ENCODE results near the gene BLVRB. TPM values are rescaled to one million over a fixed set of nuclear protein-coding genes. Genes with fewer than 3 reads are reported as not detected.

BLVRB gene
- total and polyA plus RNA-seq, 2 of the 8 experiments (the other 6 are each of a cell fraction or from before 2014, with no cell fraction given) = 28.7 to 182 TPM

GRCh38 chr19:40416918-40417642, 48.5 kb downstream of the BLVRB start:
- FAIRE-seq = no peak
- Histone ChIP-seq H3K18ac (ENCODE audit: extremely low read depth, low read length) (no peak overlapping the region; the same call in 1 of the 2 replicates), H2BK20ac (ENCODE audit: low read length) (no peak overlapping the region), H4K8ac (ENCODE audit: extremely low read depth, insufficient read depth, low read length) (peak overlapping the region; percentile 26; the same call in 1 of the 2 replicates), H3K4me3 (ENCODE audit: extremely low read depth in 1 of 4, insufficient read depth in 2 of 4, low read depth in 3 of 4, low read length in 4 of 4) (no peak overlapping the region), H2BK120ac (replicated peaks; ENCODE audit: low read depth, low read length) (no peak overlapping the region), H3K79me2 (ENCODE audit: control insufficient read depth in 1 of 2, insufficient read depth in 2 of 2, low read length in 2 of 2) (no peaks in the 10 kb centered on the region), H3K27ac (ENCODE audit: low read depth, low read length) (no peak overlapping the region), H4K20me1 (replicated peaks in 1 of 2; ENCODE audit: control insufficient read depth in 1 of 2, insufficient read depth in 2 of 2, low read length in 2 of 2) (no peaks in the 10 kb centered on the region), H2BK5ac (ENCODE audit: low read depth, low read length) (peak overlapping the region; percentile 78; the same call in 1 of the 2 replicates), H3K4ac (replicated peaks; ENCODE audit: insufficient read length, low read depth, low read length) (no peak overlapping the region), H3K4me1 (replicated peaks in 1 of 4; ENCODE audit: control insufficient read depth in 3 of 4, insufficient read depth in 4 of 4, low read length in 3 of 4) (peaks cover 4 to 18% (median 9%) of the 10 kb centered on the region in 4 experiments), H3K56ac (replicated peaks; ENCODE audit: insufficient read length, low read depth, low read length) (no peak overlapping the region), H4K91ac (replicated peaks; ENCODE audit: insufficient read length, low read length) (peak overlapping the region; percentile 75), H2AK5ac (ENCODE audit: low read depth, low read length) (no peak overlapping the region), H2AFZ (ENCODE audit: low read length) (no peak overlapping the region), H3K23me2 (ENCODE audit: low read depth, low read length) (peaks cover 3% of the 10 kb centered on the region; the same call in 1 of the 2 replicates), H3K14ac (ENCODE audit: insufficient read length) (no peak overlapping the region), H3K79me1 (ENCODE audit: low read depth, low read length) (no peaks in the 10 kb centered on the region), H2BK15ac (ENCODE audit: low read length) (peak overlapping the region; percentile 72; the same call in 1 of the 2 replicates), H4K5ac (ENCODE audit: insufficient read length, low read depth, low read length) (no peak overlapping the region), H3K4me2 (ENCODE audit: insufficient read depth in 1 of 2, low read depth in 2 of 2, low read length in 2 of 2) (no peak overlapping the region), H3K9me3 (ENCODE audit: insufficient read depth in 2 of 2, low read depth in 1 of 2, low read length in 1 of 2) (no peaks in the 10 kb centered on the region), H3K9ac (replicated peaks in 1 of 4; ENCODE audit: extremely low read depth in 1 of 4, low read depth in 3 of 4, low read length in 3 of 4) (no peak overlapping the region), H3K27me3 (replicated peaks in 1 of 4; ENCODE audit: control insufficient read depth in 3 of 4, extremely low read depth in 1 of 4, insufficient read depth in 3 of 4, low read length in 3 of 4) (no peaks in the 10 kb centered on the region; a peak in 1 of 7 replicates), H3K36me3 (ENCODE audit: control insufficient read depth in 2 of 4, insufficient read depth in 4 of 4, low read length in 3 of 4) (no peaks in the 10 kb centered on the region), H3K23ac (ENCODE audit: insufficient read length) (no peak overlapping the region), H2BK12ac (ENCODE audit: low read depth, low read length) (0 out of 2 replicates have a peak overlapping the region, but pooled peaks have one; percentile 75)
- ChIA-PET POLR2A (ENCODE audit: partially characterized antibody) (interaction anchor here (1.3 to 4.7 kb wide), 6 partner anchors 9 to 28 kb away, joined by 3 to 18 read pairs (median 7); partner anchors contain the start of gene SERTAD1), CTCF (ENCODE audit: partially characterized antibody) (interaction anchor here (0.7 to 4.4 kb wide), 10 partner anchors 8 to 125 kb away, joined by 3 to 41 read pairs (median 4); no protein-coding TSS in a partner anchor)
- no peak for TF ChIP-seq ATF2 (IDR thresholded peaks at IDR 0.05; ENCODE audit: low read length)
- no peak for TF ChIP-seq POLR2AphosphoS5 (IDR thresholded peaks at IDR 0.05; ENCODE audit: low read depth, low read length)
- TF ChIP-seq TCF12 (IDR thresholded peaks at IDR 0.05; ENCODE audit: low read depth, low read length) = no peak
- no peak for TF ChIP-seq MAX (IDR thresholded peaks at IDR 0.05)
- no peak for DNase-seq (ENCODE audit: low read depth in 1 of 2, low spot score in 2 of 2)
- WGBS, 2 experiments (ENCODE audit: extremely low coverage in 1 of 2, insufficient coverage in 1 of 2, insufficient read length in 1 of 2, insufficient replicate concordance in 2 of 2, low coverage in 1 of 2, low lambda C conversion rate in 2 of 2, missing lambda C conversion rate in 1 of 2) = 76% methylated on average over 11 of the region's 16 CpGs; no CpG with 5 or more reads in 1 of the 2 experiments

Measured in H1 (cell line).